Heart left ventricle (tissue), 13 donors: Measurements from ENCODE around the gene FAM168A.

ENCODE experiments used
- POLR2A ChIP-seq, 2 donors: fragments of 450-650 bp; IDR thresholded peaks; one replicate each; pipeline ENCODE4 v1.6.1; 2017; ENCODE audit warnings: antibody characterized with exemption in 2 of 2, mild to moderate bottlenecking in 2 of 2, moderate library complexity in 2 of 2
- TF ChIP-seq, protein P1 (sequence below), 12 donors: fragments of 200-600 bp; sonication (generic) in 4 of 12; IDR thresholded peaks; one replicate each; pipeline versions ENCODE4 v1.5.0 to v1.8.0; 2018 to 2022; ENCODE audit warnings: antibody characterized with exemption in 12 of 12, mild to moderate bottlenecking in 5 of 12
- donor health status: ischemic (EF 13 %, LVEDD 7.1; RV severe dilation, severe dysfunction).
- donor health status: DM: no; HTN: yes; CAD: no.
- donor health status: DM: no; HTN: no; CAD: no.
- donor health status: ischemic (EF 25% LVEDD 6.9; RV normal size, moderate dysfunction).
- donor health status: ischemic (EF 25% LVEDD 5.7; RV mildly dilated, moderate dysfunction).
- donor health status: ischemic (EF 35%, LVEDD 5.7; RV mildly dilated, moderate dysfunction).
- donor health status: nonischemic (EF 11% LVEDD 7.7; RV severe dilation, severe dysfunction).
- donor health status: DM: yes; HTN: yes; CAD: no.
- donor health status: PGD.
- donor health status: ischemic (EF 29% LVEDD 5.4; RV normal size, mild dysfunction).
- donor health status: nonischemic (EF 23%, LVEDD 6.1; RV moderate dilation, normal function).

DNA sequence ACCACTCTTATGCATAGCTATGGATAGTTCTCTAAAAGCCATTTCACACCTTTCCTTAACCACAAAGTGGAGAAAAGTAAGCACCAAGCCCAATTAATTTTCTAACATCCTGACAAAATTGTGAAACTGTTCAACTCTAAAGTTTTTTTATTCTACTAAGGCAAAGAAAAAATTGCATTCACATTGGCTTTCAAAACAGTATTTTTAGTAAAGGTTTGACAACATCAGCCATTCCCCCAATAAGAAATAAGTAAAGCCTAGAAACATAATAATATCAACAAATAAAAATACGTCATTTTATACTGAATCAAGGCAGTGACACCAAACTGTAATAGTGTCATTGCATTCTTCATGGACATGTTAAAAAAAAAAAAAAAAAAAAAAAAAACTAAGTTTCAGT is 11.1 kb downstream of the FAM168A start:
- TF ChIP-seq, protein P1, sequence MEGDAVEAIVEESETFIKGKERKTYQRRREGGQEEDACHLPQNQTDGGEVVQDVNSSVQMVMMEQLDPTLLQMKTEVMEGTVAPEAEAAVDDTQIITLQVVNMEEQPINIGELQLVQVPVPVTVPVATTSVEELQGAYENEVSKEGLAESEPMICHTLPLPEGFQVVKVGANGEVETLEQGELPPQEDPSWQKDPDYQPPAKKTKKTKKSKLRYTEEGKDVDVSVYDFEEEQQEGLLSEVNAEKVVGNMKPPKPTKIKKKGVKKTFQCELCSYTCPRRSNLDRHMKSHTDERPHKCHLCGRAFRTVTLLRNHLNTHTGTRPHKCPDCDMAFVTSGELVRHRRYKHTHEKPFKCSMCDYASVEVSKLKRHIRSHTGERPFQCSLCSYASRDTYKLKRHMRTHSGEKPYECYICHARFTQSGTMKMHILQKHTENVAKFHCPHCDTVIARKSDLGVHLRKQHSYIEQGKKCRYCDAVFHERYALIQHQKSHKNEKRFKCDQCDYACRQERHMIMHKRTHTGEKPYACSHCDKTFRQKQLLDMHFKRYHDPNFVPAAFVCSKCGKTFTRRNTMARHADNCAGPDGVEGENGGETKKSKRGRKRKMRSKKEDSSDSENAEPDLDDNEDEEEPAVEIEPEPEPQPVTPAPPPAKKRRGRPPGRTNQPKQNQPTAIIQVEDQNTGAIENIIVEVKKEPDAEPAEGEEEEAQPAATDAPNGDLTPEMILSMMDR (IDR thresholded peaks at IDR 0.05) = no peak
- TF ChIP-seq POLR2A (IDR thresholded peaks at IDR 0.05) = no peak
